ENCODE results near the gene CRYGN.

- TF ChIP-seq, protein P1, sequence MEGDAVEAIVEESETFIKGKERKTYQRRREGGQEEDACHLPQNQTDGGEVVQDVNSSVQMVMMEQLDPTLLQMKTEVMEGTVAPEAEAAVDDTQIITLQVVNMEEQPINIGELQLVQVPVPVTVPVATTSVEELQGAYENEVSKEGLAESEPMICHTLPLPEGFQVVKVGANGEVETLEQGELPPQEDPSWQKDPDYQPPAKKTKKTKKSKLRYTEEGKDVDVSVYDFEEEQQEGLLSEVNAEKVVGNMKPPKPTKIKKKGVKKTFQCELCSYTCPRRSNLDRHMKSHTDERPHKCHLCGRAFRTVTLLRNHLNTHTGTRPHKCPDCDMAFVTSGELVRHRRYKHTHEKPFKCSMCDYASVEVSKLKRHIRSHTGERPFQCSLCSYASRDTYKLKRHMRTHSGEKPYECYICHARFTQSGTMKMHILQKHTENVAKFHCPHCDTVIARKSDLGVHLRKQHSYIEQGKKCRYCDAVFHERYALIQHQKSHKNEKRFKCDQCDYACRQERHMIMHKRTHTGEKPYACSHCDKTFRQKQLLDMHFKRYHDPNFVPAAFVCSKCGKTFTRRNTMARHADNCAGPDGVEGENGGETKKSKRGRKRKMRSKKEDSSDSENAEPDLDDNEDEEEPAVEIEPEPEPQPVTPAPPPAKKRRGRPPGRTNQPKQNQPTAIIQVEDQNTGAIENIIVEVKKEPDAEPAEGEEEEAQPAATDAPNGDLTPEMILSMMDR (IDR thresholded peaks at IDR 0.05) = no peak
- no peak for TF ChIP-seq POLR2A (IDR thresholded peaks at IDR 0.05)
These were observed 49.2 kb downstream of the CRYGN start for GRCh38 chr7:151390598-151391357.

Measured in esophagus squamous epithelium (tissue), 4 donors.